Parathyroid adenoma (tissue), 2 donors: ENCODE results near the gene TOX3.

Source experiments
- H2AFZ ChIP-seq: fragments of 300-600 bp; sonication (generic); one replicate; pipeline ENCODE4 v1.7.0; 2017; ENCODE audit warnings: antibody characterized with exemption, mild to moderate bottlenecking
- H3K27ac ChIP-seq: fragments of 300-600 bp; sonication (generic); one replicate; pipeline ENCODE4 v1.7.0; 2017
- H3K27me3 ChIP-seq: fragments of 300-600 bp; sonication (generic); one replicate; pipeline ENCODE4 v1.7.0; 2017; ENCODE audit warnings: low read length; ENCODE audit not compliant: control insufficient read depth, insufficient read depth
- H3K36me3 ChIP-seq: fragments of 300-600 bp; sonication (generic); one replicate; pipeline ENCODE4 v1.7.0; 2017; ENCODE audit warnings: low read length; ENCODE audit not compliant: control insufficient read depth, insufficient read depth
- H3K4me1 ChIP-seq: fragments of 300-600 bp; sonication (generic); one replicate; pipeline ENCODE4 v1.7.0; 2017; ENCODE audit warnings: control low read depth
- H3K4me2 ChIP-seq: fragments of 300-600 bp; sonication (generic); one replicate; pipeline ENCODE4 v1.7.0; 2017; ENCODE audit warnings: low read length
- H3K4me3 ChIP-seq: fragments of 300-600 bp; sonication (generic); one replicate; pipeline ENCODE4 v1.7.0; 2017; ENCODE audit warnings: low read depth, low read length
- H3K79me2 ChIP-seq: fragments of 300-600 bp; sonication (generic); one replicate; pipeline ENCODE4 v1.7.0; 2017; ENCODE audit warnings: control low read depth
- H3K9ac ChIP-seq: fragments of 300-600 bp; sonication (generic); one replicate; pipeline ENCODE4 v1.7.0; 2017; ENCODE audit warnings: mild to moderate bottlenecking
- H3K9me3 ChIP-seq: fragments of 300-600 bp; sonication (generic); one replicate; pipeline ENCODE4 v1.7.0; 2017; ENCODE audit warnings: low read length; ENCODE audit not compliant: control insufficient read depth
- TF ChIP-seq, protein P1 (sequence below): fragments of 300-600 bp; sonication (generic); IDR thresholded peaks from one replicate; pipeline ENCODE4 v1.7.0; 2017; ENCODE audit warnings: antibody characterized with exemption, mild to moderate bottlenecking
- donor health status: primary hyperparathyroidism.

Gene TOX3

DNA sequence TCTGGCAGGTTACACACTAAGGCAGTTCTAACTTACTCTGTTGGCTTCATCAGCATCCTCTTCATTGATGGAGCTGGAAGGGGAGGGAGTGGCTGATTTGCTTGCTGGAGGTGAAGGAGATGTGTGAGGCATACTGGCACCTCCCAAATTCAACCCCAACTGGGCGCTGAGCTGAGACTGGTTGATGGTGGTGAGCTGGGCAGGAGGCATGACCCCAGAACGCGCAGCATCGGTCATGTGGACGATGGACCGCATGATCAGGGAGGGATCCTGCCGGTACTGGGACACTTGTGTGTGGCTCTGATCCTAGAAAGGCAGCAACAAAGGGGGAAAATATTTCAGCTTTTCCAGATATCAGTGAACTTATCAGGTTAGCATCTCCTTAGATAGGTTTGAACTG lies 96.7 kb downstream of the TOX3 start:
- Histone ChIP-seq H3K4me2 (no peak overlapping the region), H3K9me3 (no peaks in the 10 kb centered on the region), H3K79me2 (no peaks in the 10 kb centered on the region), H3K27me3 (no peaks in the 10 kb centered on the region), H2AFZ (no peak overlapping the region), H3K9ac (no peak overlapping the region), H3K27ac (no peak overlapping the region), H3K4me3 (no peak overlapping the region), H3K36me3 (no peaks in the 10 kb centered on the region), H3K4me1 (no peaks in the 10 kb centered on the region)
- TF ChIP-seq, protein P1, sequence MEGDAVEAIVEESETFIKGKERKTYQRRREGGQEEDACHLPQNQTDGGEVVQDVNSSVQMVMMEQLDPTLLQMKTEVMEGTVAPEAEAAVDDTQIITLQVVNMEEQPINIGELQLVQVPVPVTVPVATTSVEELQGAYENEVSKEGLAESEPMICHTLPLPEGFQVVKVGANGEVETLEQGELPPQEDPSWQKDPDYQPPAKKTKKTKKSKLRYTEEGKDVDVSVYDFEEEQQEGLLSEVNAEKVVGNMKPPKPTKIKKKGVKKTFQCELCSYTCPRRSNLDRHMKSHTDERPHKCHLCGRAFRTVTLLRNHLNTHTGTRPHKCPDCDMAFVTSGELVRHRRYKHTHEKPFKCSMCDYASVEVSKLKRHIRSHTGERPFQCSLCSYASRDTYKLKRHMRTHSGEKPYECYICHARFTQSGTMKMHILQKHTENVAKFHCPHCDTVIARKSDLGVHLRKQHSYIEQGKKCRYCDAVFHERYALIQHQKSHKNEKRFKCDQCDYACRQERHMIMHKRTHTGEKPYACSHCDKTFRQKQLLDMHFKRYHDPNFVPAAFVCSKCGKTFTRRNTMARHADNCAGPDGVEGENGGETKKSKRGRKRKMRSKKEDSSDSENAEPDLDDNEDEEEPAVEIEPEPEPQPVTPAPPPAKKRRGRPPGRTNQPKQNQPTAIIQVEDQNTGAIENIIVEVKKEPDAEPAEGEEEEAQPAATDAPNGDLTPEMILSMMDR = no peak

- no peak overlapping the region for H3K4me2 ChIP-seq
- H2AFZ ChIP-seq = no peak overlapping the region
- H3K9ac ChIP-seq = no peak overlapping the region
- no peaks in the 10 kb centered on the region for H3K9me3 ChIP-seq
- no peaks in the 10 kb centered on the region for H3K4me1 ChIP-seq
- TF ChIP-seq, protein P1 = no peak
- H3K27ac ChIP-seq = no peak overlapping the region
- H3K27me3 ChIP-seq = no peaks in the 10 kb centered on the region
- H3K79me2 ChIP-seq = no peaks in the 10 kb centered on the region
- H3K4me3 ChIP-seq = no peak overlapping the region
- no peaks in the 10 kb centered on the region for H3K36me3 ChIP-seq
These were observed 100.9 kb downstream of the TOX3 start for GRCh38 chr16:52446080-52446479.

GRCh38 chr16:52441886-52442285 lies 105.1 kb downstream of the TOX3 start:
- Histone ChIP-seq H3K9me3 (no peaks in the 10 kb centered on the region), H3K27ac (no peak overlapping the region), H3K79me2 (no peaks in the 10 kb centered on the region), H3K36me3 (no peaks in the 10 kb centered on the region), H3K4me2 (no peak overlapping the region), H3K4me1 (no peaks in the 10 kb centered on the region), H3K4me3 (no peak overlapping the region), H2AFZ (no peak overlapping the region), H3K27me3 (no peaks in the 10 kb centered on the region), H3K9ac (no peak overlapping the region)
- TF ChIP-seq, protein P1 = no peak

GRCh38 chr16:52440248-52440647 lies 106.7 kb downstream of the TOX3 start:
- Histone ChIP-seq H3K9ac (no peak overlapping the region), H3K9me3 (no peaks in the 10 kb centered on the region), H3K79me2 (no peaks in the 10 kb centered on the region), H3K4me3 (no peak overlapping the region), H3K27me3 (no peaks in the 10 kb centered on the region), H3K36me3 (no peaks in the 10 kb centered on the region), H3K4me1 (no peaks in the 10 kb centered on the region), H3K4me2 (no peak overlapping the region), H2AFZ (no peak overlapping the region), H3K27ac (no peak overlapping the region)
- TF ChIP-seq, protein P1 = no peak

DNA sequence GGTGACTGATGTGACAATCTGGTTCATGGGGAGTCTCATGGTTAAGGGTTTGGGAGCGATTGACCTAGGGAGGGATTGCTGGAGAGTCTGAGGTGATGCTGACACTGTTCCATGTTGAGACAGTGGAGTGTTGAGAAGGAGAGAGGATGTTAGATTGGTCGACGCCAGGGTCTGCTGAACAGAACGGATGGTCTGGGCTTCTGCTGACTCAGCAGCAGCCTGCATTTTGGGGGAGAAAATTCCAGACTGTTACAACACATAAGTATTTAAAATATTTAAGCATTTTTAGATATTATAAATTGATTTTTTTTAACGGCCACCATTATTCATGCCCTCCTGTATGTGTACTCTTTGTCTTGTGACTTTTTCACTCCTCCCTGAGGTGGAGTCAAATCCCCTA lies 107.2 kb downstream of the TOX3 start:
- Histone ChIP-seq H3K27me3 (no peaks in the 10 kb centered on the region), H3K27ac (no peak overlapping the region), H3K4me2 (no peak overlapping the region), H3K9ac (no peak overlapping the region), H3K4me1 (no peaks in the 10 kb centered on the region), H2AFZ (no peak overlapping the region), H3K4me3 (no peak overlapping the region), H3K79me2 (no peaks in the 10 kb centered on the region), H3K9me3 (no peaks in the 10 kb centered on the region), H3K36me3 (no peaks in the 10 kb centered on the region)
- TF ChIP-seq, protein P1 = no peak
